K562 (cell line): ENCODE results near the gene BCAR3. TPM values are rescaled to one million over a fixed set of nuclear protein-coding genes. Genes with fewer than 3 reads are reported as not detected.

Source experiments
- ATAC-seq: fragments of 200-7000 bp; cut with Tn5 transposase; 3 replicates; pipeline ENCODE4 v1.9.1; 2020; ENCODE audit warnings: moderate library complexity
- BruUV-seq: library from RNA; stranded (reverse); fragments of 400-500 nt; replicated peaks from 2 replicates; lab custom pipeline; 2021; lab: Mats Ljungman, UMichigan
- CTCF ChIA-PET: fragments of 300-600 bp; formaldehyde crosslinking; extraction: SDS; loops from one replicate; lab custom pipeline; 2021; ENCODE audit warnings: low intra/inter-chr PET ratio; lab: Yijun Ruan, JAX
- POLR2A ChIA-PET: fragments of 300-600, 350-650 bp; sonication (Branson Sonifier 250); formaldehyde crosslinking; extraction: SDS; loops from one replicate; lab custom pipeline; 2021; ENCODE audit warnings: antibody characterized with exemption, inconsistent platforms; lab: Yijun Ruan, JAX
- DNase-seq, 4 experiments: peaks; one replicate each; pipeline versions ENCODE4 v3.0.0 to v3.0.0-alpha.2; 2011 to 2018; ENCODE audit warnings: low spot score in 3 of 4, mixed read lengths in 3 of 4; ENCODE audit errors: extremely low read depth in 1 of 4
- FAIRE-seq: peaks from 2 replicates; lab custom pipeline; 2011; peaks lifted over from hg19 to GRCh38; lab: Jason Lieb, UNC
- H2AFZ ChIP-seq: 2 replicates; pipeline ENCODE4 v1.6.0; 2011; ENCODE audit warnings: low read depth, low read length, control low read depth, inconsistent platforms
- H3K27ac ChIP-seq: fragments of 200-600 bp; 3 replicates; pipeline ENCODE4 v1.8.0; 2011; ENCODE audit warnings: low read depth, mild to moderate bottlenecking, control low read depth, inconsistent platforms, low read length, moderate library complexity, mixed read lengths; ENCODE audit errors: extremely low read depth
- H3K27me3 ChIP-seq, 2 experiments: fragments of 300-600 bp in 1 of 2; 2 replicates in 1 of 2; 3 replicates in 1 of 2; pipeline versions ENCODE4 v1.6.0 to v1.8.0; 2011; ENCODE audit warnings: inconsistent platforms in 2 of 2, low read length in 2 of 2, mild to moderate bottlenecking in 1 of 2, mixed read lengths in 1 of 2, moderate library complexity in 1 of 2; ENCODE audit not compliant: control insufficient read depth in 2 of 2, insufficient read depth in 2 of 2
- H3K36me3 ChIP-seq: fragments of 300-600 bp; 3 replicates; pipeline ENCODE4 v1.8.0; 2011; ENCODE audit warnings: mild to moderate bottlenecking, low read length, inconsistent platforms; ENCODE audit not compliant: control insufficient read depth, insufficient read depth
- H3K4me1 ChIP-seq, 2 experiments: fragments of 200-600 bp in 1 of 2; replicated peaks in 1 of 2; 2 replicates in 1 of 2; 3 replicates in 1 of 2; pipeline versions ENCODE4 v1.5.1 to v1.8.0; 2011; ENCODE audit warnings: inconsistent platforms in 2 of 2, low read length in 2 of 2, mild to moderate bottlenecking in 1 of 2, mixed read lengths in 1 of 2, moderate library complexity in 1 of 2; ENCODE audit not compliant: control insufficient read depth in 2 of 2, insufficient read depth in 2 of 2
- H3K4me2 ChIP-seq: 2 replicates; pipeline ENCODE4 v1.6.1; 2011; ENCODE audit warnings: low read length, control low read depth, inconsistent platforms, mixed read lengths; ENCODE audit not compliant: insufficient read depth
- H3K4me3 ChIP-seq: fragments of 200-600 bp; sonication (generic), shearing (Covaris generic); 2 replicates; pipeline ENCODE4 v1.5.1; 2016; ENCODE audit warnings: control low read depth, inconsistent platforms
- H3K79me2 ChIP-seq: fragments of 200-600 bp; 3 replicates; pipeline ENCODE4 v1.8.0; 2011; ENCODE audit warnings: low read length, inconsistent platforms; ENCODE audit not compliant: control insufficient read depth, insufficient read depth
- H3K9ac ChIP-seq, 2 experiments: 2 replicates each; pipeline versions ENCODE4 v1.6.0 to v1.6.1; 2011; ENCODE audit warnings: low read depth in 2 of 2, low read length in 2 of 2, control low read depth in 1 of 2, inconsistent platforms in 1 of 2, mild to moderate bottlenecking in 1 of 2, mixed read lengths in 1 of 2; ENCODE audit not compliant: insufficient read depth in 1 of 2
- H3K9me1 ChIP-seq: one replicate; pipeline ENCODE4 v1.6.0; 2011; ENCODE audit warnings: inconsistent platforms, mild to moderate bottlenecking, low read length, moderate library complexity; ENCODE audit not compliant: control insufficient read depth, insufficient read depth
- H3K9me3 ChIP-seq: replicated peaks from 2 replicates; pipeline ENCODE4 v1.5.1; 2011; ENCODE audit warnings: low read depth, low read length, inconsistent platforms; ENCODE audit not compliant: control insufficient read depth, insufficient read depth
- H4K20me1 ChIP-seq: replicated peaks from 2 replicates; pipeline ENCODE4 v1.6.1; 2011; ENCODE audit warnings: low read length, inconsistent platforms, mixed read lengths; ENCODE audit not compliant: control insufficient read depth, insufficient read depth
- DIDO1 ChIP-seq: fragments of 450-650 bp; IDR thresholded peaks from 2 replicates; pipeline ENCODE4 v1.6.1; 2016; ENCODE audit warnings: low read depth, missing biosample characterization, missing genetic modification characterization
- MEIS2 ChIP-seq: fragments of 450-650 bp; IDR thresholded peaks from 2 replicates; pipeline ENCODE4 v1.6.1; 2014; ENCODE audit warnings: mild to moderate bottlenecking; ENCODE audit not compliant: partially characterized antibody
- ZNF212 ChIP-seq: fragments of 450-650 bp; formaldehyde crosslinking; IDR thresholded peaks from 2 replicates; pipeline ENCODE4 v1.4.0; 2020; ENCODE audit warnings: mild to moderate bottlenecking
- ZNF318 ChIP-seq, 2 experiments: fragments of 450-650 bp; IDR thresholded peaks; 2 replicates each; pipeline ENCODE4 v1.6.1; 2016; ENCODE audit warnings: mild to moderate bottlenecking in 2 of 2, borderline replicate concordance in 1 of 2, low read depth in 1 of 2, moderate library complexity in 1 of 2
- WGBS: fragments of 100-300 bp; shearing (Covaris generic); methylation state at CpG from one replicate; pipeline ENCODE4 v1.1.6; 2016; ENCODE audit warnings: low coverage, mixed read lengths; ENCODE audit not compliant: insufficient coverage; ENCODE audit errors: missing lambda C conversion rate; 5-methylcytosine and 5-hydroxymethylcytosine counted together
- in situ Hi-C: fragments of 300-500 bp; cut with MboI; formaldehyde crosslinking; loops from 4 replicates; pipeline ENCODE4 v1.15.0; 2018; ENCODE audit warnings: inconsistent platforms, mixed read lengths
- intact Hi-C: fragments of 100-400 bp; cut with micrococcal nuclease; formaldehyde crosslinking; loops from 2 replicates; pipeline ENCODE4 v1.14.2; 2022
- polyA plus RNA-seq, 8 experiments: library from polyadenylated mRNA; depleted of rRNA in 4 of 8; stranded (reverse) in 5 of 8; unstranded in 3 of 8; fragments of >200 nt; fragmentation: Nextera tagmentation in 2 of 8; fragmentation: Illumina TruSeq in 1 of 8; extraction: Ambion mirVana in 2 of 8; extraction: Trizol in 1 of 8; gene quantifications; 2 replicates each; pipeline versions ENCODE4 v1.2.1 to v1.2.3, GENCODE V29; 2011 to 2014; ENCODE audit warnings: inconsistent platforms in 1 of 8, missing spikeins in 1 of 8
- total RNA-seq, 7 experiments: library from RNA; depleted of rRNA in 6 of 7; stranded (reverse); fragments of >200 nt in 6 of 7; fragmentation: Illumina TruSeq in 2 of 7; extraction: Trizol in 2 of 7; gene quantifications; 2 replicates each; pipeline versions ENCODE4 v1.2.1 to v1.2.3, GENCODE V29; 2011 to 2021; ENCODE audit warnings: low replicate concordance in 1 of 7
- TF ChIP-seq, protein P1 (sequence below): fragments of 450-650 bp; conservative IDR thresholded peaks from 2 replicates; pipeline ENCODE4 v1.6.1; 2016; ENCODE audit warnings: missing genetic modification characterization, low read depth, mild to moderate bottlenecking, control low read depth, missing compliant biosample characterization
- TF ChIP-seq, protein P2 (sequence below), 2 experiments: IDR thresholded peaks in 1 of 2; conservative IDR thresholded peaks in 1 of 2; 2 replicates each; pipeline ENCODE4 v1.6.1; 2016; ENCODE audit warnings: low read depth in 2 of 2, mild to moderate bottlenecking in 1 of 2, missing compliant biosample characterization in 1 of 2, missing genetic modification characterization in 1 of 2, moderate library complexity in 1 of 2
- TF ChIP-seq, protein P3 (sequence below): fragments of 250-450 bp; sonication (Bioruptor Pico); IDR thresholded peaks from 2 replicates; pipeline ENCODE4 v1.8.0; 2022; ENCODE audit warnings: inconsistent platforms, mild to moderate bottlenecking, moderate library complexity, borderline replicate concordance

BCAR3 gene
- total and polyA plus RNA-seq, 9 of the 15 experiments (the other 6 are each of a cell fraction or from before 2014, with no cell fraction given) = 1.8 to 6.3 (median 3.8) TPM

DNA sequence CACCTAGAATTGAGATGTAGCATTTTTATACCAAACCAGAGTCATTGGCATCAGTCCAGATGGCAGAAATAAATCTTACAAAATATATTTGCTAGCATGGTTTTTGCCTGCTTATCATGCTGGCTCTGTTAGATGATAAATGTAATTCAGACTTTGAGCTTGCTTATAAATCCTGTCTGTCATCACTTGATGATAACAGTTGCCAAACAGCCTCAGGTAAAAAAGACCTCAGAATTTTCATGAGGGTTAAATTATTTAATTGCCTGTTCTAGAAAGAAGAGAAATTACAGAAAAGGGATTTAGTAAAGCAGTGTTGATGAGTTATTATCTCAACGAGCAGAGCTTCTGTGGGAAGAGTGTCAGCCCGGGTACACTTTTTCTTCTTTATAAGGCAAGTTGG lies 150.4 kb downstream of the BCAR3 start:
- Histone ChIP-seq H3K36me3 (no peaks in the 10 kb centered on the region), H3K9me3 (no peaks in the 10 kb centered on the region), H3K9ac (no peak overlapping the region), H2AFZ (no peak overlapping the region), H3K27ac (no peak overlapping the region), H4K20me1 (no peaks in the 10 kb centered on the region), H3K79me2 (no peaks in the 10 kb centered on the region), H3K9me1 (no peaks in the 10 kb centered on the region), H3K4me1 (no peaks in the 10 kb centered on the region), H3K4me3 (no peak overlapping the region), H3K4me2 (no peak overlapping the region), H3K27me3 (no peaks in the 10 kb centered on the region)
- POLR2A ChIA-PET = interaction anchor here (0.8 to 1.2 kb wide), 2 partner anchors 27 to 37 kb away, joined by 3 read pairs; no protein-coding TSS in a partner anchor
- no peak for FAIRE-seq
- 18% methylated on average over 2 of the region's 2 CpGs for WGBS
- BruUV-seq = no TSS peak
- DNase-seq = no peak
- CTCF ChIA-PET = no interaction called here
- intact Hi-C loops = no loop called here
- in situ Hi-C loops = no loop called here
- no peak for ATAC-seq
- TF ChIP-seq, protein P1, sequence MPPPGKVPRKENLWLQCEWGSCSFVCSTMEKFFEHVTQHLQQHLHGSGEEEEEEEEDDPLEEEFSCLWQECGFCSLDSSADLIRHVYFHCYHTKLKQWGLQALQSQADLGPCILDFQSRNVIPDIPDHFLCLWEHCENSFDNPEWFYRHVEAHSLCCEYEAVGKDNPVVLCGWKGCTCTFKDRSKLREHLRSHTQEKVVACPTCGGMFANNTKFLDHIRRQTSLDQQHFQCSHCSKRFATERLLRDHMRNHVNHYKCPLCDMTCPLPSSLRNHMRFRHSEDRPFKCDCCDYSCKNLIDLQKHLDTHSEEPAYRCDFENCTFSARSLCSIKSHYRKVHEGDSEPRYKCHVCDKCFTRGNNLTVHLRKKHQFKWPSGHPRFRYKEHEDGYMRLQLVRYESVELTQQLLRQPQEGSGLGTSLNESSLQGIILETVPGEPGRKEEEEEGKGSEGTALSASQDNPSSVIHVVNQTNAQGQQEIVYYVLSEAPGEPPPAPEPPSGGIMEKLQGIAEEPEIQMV (tag) = no peak
- TF ChIP-seq DIDO1 (tag) = no peak
- no peak for TF ChIP-seq ZNF212
- peak; percentile 23 for TF ChIP-seq MEIS2
- TF ChIP-seq, protein P2, sequence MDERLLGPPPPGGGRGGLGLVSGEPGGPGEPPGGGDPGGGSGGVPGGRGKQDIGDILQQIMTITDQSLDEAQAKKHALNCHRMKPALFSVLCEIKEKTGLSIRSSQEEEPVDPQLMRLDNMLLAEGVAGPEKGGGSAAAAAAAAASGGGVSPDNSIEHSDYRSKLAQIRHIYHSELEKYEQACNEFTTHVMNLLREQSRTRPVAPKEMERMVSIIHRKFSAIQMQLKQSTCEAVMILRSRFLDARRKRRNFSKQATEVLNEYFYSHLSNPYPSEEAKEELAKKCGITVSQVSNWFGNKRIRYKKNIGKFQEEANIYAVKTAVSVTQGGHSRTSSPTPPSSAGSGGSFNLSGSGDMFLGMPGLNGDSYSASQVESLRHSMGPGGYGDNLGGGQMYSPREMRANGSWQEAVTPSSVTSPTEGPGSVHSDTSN (CRISPR knock-in tag; IDR thresholded peaks at IDR 0.05; ENCODE audit: low read depth) = no peak
- TF ChIP-seq, protein P2 (tag; conservative IDR thresholded peaks at IDR 0.05; ENCODE audit: low read depth) = peak; percentile 51
- TF ChIP-seq, protein P3, sequence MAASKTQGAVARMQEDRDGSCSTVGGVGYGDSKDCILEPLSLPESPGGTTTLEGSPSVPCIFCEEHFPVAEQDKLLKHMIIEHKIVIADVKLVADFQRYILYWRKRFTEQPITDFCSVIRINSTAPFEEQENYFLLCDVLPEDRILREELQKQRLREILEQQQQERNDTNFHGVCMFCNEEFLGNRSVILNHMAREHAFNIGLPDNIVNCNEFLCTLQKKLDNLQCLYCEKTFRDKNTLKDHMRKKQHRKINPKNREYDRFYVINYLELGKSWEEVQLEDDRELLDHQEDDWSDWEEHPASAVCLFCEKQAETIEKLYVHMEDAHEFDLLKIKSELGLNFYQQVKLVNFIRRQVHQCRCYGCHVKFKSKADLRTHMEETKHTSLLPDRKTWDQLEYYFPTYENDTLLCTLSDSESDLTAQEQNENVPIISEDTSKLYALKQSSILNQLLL (CRISPR knock-in tag) = no peak
- TF ChIP-seq ZNF318 (IDR thresholded peaks at IDR 0.05; ENCODE audit: borderline replicate concordance in 1 of 2, low read depth in 1 of 2) = no peak
